GM12891 (cell line): ENCODE measurements around the gene MIX23.
"Not testable (repeated sequence)": the region's sequence is repeated elsewhere in the genome, so short reads cannot be mapped to it uniquely, and the experiment has no call there.

Source experiments
- DNase-seq: peaks from one replicate; pipeline ENCODE4 v3.0.0; 2011; ENCODE audit warnings: low spot score; ENCODE audit not compliant: insufficient read length
- FAIRE-seq: peaks from 2 replicates; lab custom pipeline; 2011; peaks lifted over from hg19 to GRCh38; lab: Jason Lieb, UNC
- PAX5 ChIP-seq: IDR thresholded peaks from 2 replicates; pipeline ENCODE4 v1.6.1; 2011; ENCODE audit warnings: low read length, moderate library complexity, mild to moderate bottlenecking; ENCODE audit not compliant: insufficient read depth, severe bottlenecking
- POLR2A ChIP-seq: IDR thresholded peaks from 2 replicates; pipeline ENCODE4 v1.6.1; 2011; ENCODE audit warnings: low read depth, low read length, control low read depth
- POLR2AphosphoS5 ChIP-seq: IDR thresholded peaks from 2 replicates; pipeline ENCODE4 v1.6.1; 2011; ENCODE audit warnings: low read depth, low read length, control low read depth
- POU2F2 ChIP-seq: IDR thresholded peaks from 2 replicates; pipeline ENCODE4 v1.6.1; 2011; ENCODE audit warnings: low read depth, mild to moderate bottlenecking, control low read depth, low read length, moderate library complexity
- SPI1 ChIP-seq: IDR thresholded peaks from 2 replicates; pipeline ENCODE4 v1.6.1; 2011; ENCODE audit warnings: low read depth, low read length, control low read depth
- TAF1 ChIP-seq: IDR thresholded peaks from 2 replicates; pipeline ENCODE4 v1.6.1; 2011; ENCODE audit warnings: low read depth, low read length, control low read depth

Gene MIX23

DNA sequence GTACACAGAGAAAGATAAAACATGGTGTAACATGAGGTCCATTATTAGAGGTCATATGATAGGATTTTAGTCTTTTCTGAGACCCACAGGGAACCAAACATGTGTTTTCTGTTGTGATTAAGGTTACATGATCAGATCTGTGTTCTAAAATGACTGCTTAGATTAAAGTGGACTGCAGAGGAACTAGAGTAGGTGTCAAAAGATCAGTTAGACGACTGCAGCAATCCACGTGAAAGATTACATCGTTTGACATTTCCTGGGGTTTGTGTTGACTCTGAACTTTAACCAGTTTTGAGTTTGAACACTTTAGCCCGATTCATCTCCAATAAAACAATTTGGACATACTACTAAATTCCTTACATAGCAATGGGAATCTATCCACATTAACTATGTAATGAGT, 5.1 kb downstream of the MIX23 start:
- no peak for TF ChIP-seq POLR2AphosphoS5
- no peak for TF ChIP-seq POLR2A
- no peak for TF ChIP-seq SPI1
- TF ChIP-seq POU2F2: no peak
- no peak for TF ChIP-seq TAF1
- TF ChIP-seq PAX5: no peak
- DNase-seq (no peak), FAIRE-seq (peak; percentile 60)

DNA sequence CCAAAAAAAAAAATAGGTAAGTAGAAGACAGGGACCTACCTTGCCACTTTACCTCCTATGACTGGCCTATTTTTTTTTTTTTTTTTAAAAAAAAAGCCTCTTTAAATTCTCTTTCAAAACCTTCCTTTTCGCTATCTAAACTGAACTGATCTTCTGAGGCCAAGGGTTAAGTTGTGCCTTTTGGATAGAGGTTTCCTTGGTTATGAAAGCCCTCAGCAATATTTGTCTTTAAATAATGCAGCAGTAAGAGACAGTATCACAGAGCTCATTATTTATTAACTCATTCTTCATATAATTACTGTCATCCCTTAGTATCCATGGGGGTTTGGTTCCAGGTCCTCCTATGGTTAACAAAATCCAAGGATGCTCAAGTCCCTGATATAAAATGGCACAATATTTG, 9.0 kb downstream of the MIX23 start:
- no peak for TF ChIP-seq PAX5
- TF ChIP-seq SPI1: no peak
- no peak for TF ChIP-seq TAF1
- TF ChIP-seq POU2F2: no peak
- TF ChIP-seq POLR2AphosphoS5: no peak
- TF ChIP-seq POLR2A: no peak
- FAIRE-seq (no peak), DNase-seq (no peak)

DNA sequence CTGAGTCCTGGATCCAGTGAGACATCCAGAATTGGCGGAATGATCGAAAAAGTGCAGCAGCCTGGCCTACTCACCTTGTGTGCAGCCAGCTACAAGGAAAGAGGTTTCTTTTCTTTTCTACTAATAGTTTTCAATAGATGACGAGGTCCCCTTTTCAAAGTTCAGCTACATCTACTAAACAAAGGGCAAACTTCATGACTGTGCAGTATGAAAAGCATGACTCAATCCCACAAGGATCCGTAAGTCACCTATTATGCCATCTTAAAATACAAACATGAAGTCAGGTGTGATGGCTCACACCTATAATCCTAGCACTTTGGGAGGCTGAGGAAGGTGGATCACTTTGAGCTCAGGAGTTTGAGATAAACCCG, 16.7 kb downstream of the MIX23 start:
- DNase-seq (no peak), FAIRE-seq (peak; percentile 57)
- TF ChIP-seq SPI1: no peak

DNA sequence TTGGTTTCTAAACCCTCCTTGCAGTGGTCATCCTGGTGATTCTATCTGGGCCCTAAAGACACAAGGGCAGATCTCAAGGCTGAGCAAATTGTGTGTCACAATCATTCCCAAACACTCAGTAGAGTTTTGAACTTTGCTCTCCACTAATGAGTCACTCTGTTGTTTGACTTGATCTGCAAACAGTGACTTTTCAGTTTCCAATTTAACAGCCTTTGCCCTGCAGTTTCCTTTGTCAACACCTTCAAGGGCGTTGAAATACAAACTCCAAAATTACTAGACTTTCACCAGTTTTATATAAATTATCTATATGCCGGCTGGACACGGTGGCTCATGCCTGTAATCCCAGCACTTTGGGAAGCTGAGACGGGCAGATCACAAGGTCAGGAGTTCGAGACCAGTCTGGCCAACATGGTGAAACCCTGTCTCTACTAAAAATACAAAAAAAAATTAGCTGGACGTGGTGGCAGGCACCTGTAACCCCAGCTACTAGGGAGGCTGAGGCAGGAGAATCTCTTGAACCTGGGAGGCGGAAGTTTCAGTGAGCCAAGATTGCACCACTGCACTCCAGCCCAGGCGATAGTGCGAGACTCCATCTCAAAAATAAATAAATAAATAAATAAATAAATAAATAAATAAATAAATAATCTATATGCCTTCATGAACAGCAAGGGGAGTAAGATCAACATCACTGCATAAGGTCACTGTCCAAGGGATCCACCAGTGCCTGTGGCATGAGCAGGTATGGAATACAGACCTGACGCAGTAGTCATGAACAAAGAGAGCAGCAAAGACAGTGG, 17.3 kb downstream of the MIX23 start:
- not testable (repeated sequence) for FAIRE-seq, DNase-seq

DNA sequence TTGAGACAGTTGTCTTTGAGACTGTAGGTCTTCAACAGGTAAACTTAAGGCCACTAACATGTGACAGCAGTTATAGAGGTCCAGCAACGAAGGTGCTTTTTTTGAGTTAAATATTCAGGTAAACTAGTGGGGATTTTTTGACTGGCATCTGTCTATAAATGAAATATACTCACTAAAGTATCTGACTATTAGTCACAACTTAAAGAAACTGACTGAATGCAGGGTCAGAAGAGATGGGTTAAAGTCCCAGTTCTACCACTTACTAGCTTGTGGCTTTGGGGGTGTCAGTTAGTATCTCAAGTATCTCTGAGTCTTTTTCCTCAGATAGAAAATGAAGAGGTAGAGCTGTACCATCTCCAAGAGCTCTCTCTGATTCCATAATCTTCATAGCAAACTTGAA, 18.0 kb downstream of the MIX23 start:
- no peak for FAIRE-seq
- TF ChIP-seq SPI1 (no peak), POLR2A (no peak), TAF1 (no peak), POLR2AphosphoS5 (no peak), POU2F2 (no peak), PAX5 (no peak)
- no peak for DNase-seq

DNA sequence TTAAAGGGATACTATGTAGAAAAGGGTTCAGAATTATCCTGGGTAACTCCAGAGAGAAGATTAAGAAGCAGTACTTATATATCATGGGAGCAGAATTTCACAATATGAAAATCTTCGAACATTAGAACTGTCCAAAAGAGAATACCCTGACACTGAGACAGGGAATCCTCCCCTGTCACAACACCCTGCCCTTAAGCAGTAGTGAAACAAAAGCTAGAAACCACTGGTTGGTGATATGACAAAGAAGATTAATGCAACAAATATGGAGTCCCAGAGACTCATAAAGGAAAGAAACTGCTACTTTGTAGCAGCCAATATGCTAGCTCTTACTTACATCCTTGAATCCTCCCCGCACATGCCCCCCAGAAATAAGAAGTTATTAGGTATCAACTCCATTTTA, 18.5 kb downstream of the MIX23 start:
- DNase-seq (no peak), FAIRE-seq (no peak)
- no peak for TF ChIP-seq POLR2A
- TF ChIP-seq POU2F2: no peak
- TF ChIP-seq POLR2AphosphoS5: no peak
- no peak for TF ChIP-seq PAX5
- no peak for TF ChIP-seq SPI1
- TF ChIP-seq TAF1: no peak

DNA sequence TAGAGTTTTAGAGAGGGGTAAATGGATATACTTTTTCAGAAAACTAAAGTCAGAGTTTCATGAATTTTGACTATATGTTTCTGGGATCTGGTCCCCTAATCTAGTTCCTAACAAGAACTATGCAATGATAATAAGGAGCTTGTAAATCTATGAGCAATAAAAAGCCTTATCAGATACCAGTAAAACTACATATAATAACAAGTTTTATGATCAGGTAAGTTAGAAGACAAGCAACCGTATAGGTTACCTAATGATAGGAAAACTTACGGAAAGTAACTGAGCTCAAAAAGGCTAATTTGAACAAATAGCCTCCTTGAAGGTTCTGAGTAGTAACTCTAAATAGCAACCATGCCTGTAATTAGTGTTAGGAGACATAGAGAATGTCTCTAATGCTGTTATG, 21.0 kb downstream of the MIX23 start:
- TF ChIP-seq PAX5: no peak
- no peak for TF ChIP-seq SPI1
- TF ChIP-seq POU2F2: no peak
- TF ChIP-seq POLR2A: no peak
- no peak for TF ChIP-seq TAF1
- TF ChIP-seq POLR2AphosphoS5: no peak
- FAIRE-seq (no peak), DNase-seq (no peak)

DNA sequence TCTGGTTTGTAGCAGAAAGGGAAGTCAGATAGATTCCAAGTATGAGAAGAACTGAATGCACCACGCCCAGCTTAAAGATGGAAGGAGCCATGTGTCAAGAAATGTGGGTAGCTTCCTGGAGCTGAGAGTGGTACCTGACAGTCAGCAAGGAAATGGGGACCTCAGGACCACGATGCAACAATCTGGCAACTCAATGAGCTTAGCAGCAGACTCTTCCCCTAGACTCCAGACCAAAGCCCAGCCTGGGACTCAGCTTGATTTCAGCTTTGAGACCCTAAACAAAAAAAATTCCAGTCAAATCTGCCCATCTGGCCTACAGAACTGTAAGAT, 24.4 kb downstream of the MIX23 start:
- TF ChIP-seq POU2F2: no peak
- no peak for TF ChIP-seq TAF1
- no peak for TF ChIP-seq SPI1
- TF ChIP-seq POLR2AphosphoS5: no peak
- no peak for TF ChIP-seq PAX5
- no peak for TF ChIP-seq POLR2A
- peak; percentile 16 for FAIRE-seq
- no peak for DNase-seq

DNA sequence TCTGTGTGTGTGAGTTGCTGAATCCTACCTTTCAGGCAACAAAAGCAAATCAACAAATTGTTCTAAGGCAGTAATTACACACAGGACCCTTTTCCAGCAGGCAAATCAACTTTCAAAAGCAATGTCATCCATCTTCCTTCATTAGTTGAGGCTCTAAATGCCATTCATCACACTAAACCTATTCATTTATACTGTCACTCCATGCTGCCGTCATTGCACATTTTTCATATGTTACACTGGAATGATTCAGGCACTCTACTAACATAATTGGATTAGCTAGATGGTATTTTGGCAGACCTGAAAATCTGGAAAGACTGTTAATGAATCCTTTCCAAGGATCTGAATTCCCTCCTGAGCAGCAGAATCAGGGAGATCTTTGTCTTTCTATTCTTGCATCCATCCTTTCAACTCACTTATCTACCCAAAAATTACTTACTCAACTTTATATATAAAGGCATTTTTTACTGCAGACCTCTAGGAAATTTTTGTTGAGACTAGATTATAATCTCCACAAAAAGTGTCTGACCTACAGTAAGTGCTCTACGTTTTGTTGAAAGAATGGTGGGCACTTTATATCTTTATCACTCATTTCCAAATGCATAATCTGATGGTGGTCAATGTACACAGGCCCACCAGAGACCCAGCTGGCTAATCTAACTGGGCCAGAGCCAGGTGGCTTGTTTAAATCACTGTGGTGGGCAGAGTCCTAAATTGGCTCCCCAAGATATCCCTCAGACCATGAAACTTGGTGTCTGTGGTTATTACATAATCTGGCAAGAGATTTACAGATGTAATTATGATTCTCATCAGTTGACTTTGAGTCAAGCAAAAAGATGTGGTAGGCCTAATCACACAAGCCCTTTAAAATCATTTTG, 25.0 kb downstream of the MIX23 start:
- TF ChIP-seq PAX5 (no peak), SPI1 (no peak), POU2F2 (no peak), POLR2A (no peak), TAF1 (no peak), POLR2AphosphoS5 (no peak)
- DNase-seq (no peak), FAIRE-seq (peak; percentile 45)

DNA sequence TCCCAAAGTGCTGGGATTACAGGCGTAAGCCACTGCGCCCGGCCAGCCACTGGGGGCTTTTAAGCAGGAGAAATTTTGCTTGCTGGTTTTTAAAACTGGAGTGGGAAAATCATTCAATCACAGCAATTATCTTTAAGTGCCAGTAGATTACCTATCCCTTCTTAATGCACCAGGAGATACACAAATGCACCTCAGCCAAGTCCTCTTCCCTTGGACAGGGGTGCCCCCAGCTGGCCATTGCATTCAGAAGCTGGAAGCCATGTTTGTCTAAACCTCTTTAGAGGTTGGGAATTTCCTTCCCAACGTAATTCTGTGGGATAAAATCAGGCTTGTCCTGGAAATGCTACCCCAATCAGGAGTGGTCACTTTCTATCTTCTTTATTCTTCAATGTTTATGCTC, 26.6 kb downstream of the MIX23 start:
- TF ChIP-seq POU2F2: no peak
- TF ChIP-seq TAF1: no peak
- no peak for TF ChIP-seq POLR2A
- TF ChIP-seq SPI1: no peak
- TF ChIP-seq PAX5: no peak
- DNase-seq (peak; percentile 13), FAIRE-seq (peak; percentile 89)
